Activated CD8-positive, alpha-beta memory T cell treated with anti-CD3 and anti-CD28 coated beads, Interleukin-2, amount 50 U/mL, for 1 hour (primary cell): ENCODE measurements around the gene TNFRSF6B.

ENCODE experiments used
- DNase-seq: peaks from one replicate; pipeline ENCODE4 v3.0.0-alpha.2; 2020; ENCODE audit errors: extremely low read depth

TNFRSF6B gene

GRCh38 chr20:63737945-63738686, 41.7 kb downstream of the TNFRSF6B start:
- DNase-seq, result no peak

- no peak for DNase-seq
Observed at GRCh38 chr20:63738687-63739129, 42.3 kb downstream of the TNFRSF6B start.

- no peak for DNase-seq
Observed at GRCh38 chr20:63739130-63740069, 42.9 kb downstream of the TNFRSF6B start, which contains the start of gene SLC2A4RG. Gene SLC2A4RG, plus strand, starts transcription at chr20:63739776. Its CDS starts 137 bp downstream, at chr20:63739913.

- DNase-seq, result no peak
Observed at GRCh38 chr20:63740070-63740626, 43.7 kb downstream of the TNFRSF6B start.

DNA sequence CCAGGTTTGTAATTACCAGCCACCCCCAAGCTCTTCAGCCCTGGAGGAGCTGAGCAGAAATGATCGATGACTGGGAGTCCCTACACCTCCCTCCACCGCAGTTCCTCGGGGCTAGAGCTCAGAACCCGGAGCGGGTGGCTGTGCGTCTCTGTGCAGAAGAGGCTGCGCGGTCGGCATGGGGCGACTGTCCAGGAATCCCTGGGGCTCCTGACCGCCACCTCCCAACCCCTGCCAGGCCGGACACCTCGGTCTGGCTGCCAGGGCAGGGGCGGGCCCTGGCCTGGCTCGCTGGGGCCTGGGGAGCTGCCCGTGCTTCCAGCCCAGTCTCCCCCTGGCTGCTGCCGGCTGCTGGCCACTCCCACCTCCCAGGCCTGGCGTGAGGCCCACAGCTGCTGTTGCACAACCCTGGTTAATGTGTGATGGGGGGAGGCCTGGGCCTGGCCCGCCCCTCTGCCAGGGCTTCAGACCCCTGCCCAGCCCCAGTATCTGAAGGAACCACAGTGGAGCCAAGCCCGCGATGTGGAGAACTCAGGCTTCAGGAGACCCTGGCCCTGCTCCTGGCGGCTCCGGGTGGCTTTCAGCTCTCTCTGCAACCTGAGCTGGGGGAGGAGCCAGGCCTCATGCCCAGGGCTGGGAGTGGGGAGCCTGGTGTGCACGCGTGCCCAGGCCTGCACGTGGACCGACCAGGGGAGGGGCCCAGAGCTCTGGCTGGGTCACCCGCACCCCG, 44.3 kb downstream of the TNFRSF6B start:
- no peak for DNase-seq

GRCh38 chr20:63741354-63741675, 44.9 kb downstream of the TNFRSF6B start:
- DNase-seq, result no peak

DNA sequence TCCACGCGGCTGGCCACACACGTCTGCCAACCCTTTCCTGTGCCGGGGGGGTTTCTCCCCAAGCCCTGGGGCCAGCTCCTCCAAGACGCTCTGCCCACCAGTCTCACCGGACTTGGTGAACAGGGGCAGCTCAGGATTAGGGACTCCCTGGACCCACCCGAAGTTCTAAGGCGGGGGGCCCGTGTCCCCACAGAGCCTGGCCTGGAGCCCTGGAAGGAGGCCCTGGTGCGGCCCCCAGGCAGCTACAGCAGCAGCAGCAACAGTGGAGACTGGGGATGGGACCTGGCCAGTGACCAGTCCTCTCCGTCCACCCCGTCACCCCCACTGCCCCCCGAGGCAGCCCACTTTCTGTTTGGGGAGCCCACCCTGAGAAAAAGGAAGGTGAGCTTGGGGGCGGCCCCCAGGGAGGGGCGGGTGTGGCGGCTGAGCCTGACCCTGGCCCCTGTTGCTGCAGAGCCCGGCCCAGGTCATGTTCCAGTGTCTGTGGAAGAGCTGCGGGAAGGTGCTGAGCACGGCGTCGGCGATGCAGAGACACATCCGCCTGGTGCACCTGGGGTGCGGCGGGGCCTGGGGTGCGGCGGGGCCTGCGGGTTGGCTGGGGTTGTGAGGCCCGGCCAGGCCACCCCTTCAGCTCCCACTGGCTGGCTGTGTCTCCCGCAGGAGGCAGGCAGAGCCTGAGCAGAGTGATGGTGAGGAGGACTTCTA, 45.4 kb downstream of the TNFRSF6B start:
- no peak for DNase-seq

GRCh38 chr20:63742381-63743024, 46.1 kb downstream of the TNFRSF6B start:
- no peak for DNase-seq

- no peak for DNase-seq
Observed at GRCh38 chr20:63743210-63743970, 46.9 kb downstream of the TNFRSF6B start.

DNA sequence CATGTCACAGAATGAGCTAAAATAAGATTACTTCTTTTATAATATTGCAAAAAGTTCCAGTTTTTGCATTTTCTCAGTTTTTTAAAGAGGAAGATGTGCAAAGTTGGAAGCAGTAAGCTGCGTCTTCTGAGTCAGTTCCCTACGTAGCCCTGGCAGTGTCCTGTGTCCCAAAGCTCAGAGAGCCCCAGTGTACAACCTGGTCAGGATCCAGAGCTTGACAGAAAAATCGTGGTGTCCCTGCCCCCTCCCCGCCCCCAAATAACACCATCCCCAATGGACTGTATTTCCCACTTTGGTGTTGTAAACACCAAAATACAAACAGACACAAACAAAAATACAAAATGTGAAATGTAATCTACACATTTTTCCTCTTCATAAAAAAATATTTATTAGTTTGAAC, 47.7 kb downstream of the TNFRSF6B start:
- no peak for DNase-seq

GRCh38 chr20:63744574-63745423, 48.3 kb downstream of the TNFRSF6B start:
- DNase-seq, result no peak

DNA sequence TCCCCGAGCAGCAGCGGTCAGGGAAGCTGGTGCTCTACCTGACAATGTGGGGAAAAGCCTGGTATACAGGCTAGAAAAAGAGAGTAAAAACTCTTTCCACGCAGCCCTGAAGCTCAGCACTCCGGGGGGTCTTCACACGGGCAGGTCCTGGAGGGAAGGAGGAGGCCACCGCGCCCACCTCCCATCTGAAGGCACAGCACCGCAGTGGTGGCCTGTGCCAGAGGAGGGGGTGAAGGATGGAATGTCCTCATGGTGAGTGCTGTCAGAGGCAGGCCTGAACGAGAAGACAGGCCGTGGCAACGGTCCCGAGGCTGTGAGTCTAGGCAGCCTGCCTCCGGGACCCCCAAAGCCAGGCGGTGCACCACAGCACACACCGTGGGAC, 49.0 kb downstream of the TNFRSF6B start:
- no peak for DNase-seq

DNA sequence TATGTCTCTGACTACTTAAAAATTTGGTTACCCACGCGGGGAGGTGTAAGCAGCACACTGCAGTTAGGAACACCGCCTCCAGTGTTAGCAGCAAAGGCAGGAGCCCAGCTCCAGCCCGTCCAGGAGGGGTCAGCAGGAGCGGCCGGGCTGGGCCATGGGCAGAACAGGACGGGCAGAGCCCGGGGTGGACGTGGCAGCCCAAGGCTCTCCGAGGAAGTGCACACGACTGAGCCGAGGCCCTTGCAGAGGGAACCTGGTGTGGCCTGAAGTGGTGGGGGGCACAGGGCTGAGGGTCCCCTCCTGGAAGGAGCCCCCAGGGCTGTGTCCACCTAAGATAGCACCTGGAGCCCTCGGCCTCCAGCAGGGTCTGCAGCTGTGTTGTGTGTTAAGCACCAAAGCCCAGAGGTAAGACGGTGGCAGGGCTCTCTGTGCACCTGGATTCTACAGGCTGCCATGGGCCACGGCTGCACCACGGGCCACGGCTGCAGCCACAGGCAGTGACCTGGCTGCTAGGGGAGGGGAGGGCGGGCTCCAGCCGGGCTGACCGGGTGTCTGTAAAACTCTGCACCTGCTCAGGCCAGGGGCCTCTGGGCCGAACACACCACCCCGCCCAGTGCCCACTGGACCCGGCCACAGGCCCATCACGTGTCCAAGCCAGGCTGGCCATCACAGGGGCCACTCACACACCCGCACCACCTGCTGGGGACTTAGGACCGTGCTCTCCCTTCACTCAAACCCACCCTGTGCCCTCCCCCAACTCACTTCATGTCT, 49.7 kb downstream of the TNFRSF6B start:
- DNase-seq, result no peak

- no peak for DNase-seq
Observed at GRCh38 chr20:63746751-63747315, 50.4 kb downstream of the TNFRSF6B start.

GRCh38 chr20:63747622-63748069, 51.2 kb downstream of the TNFRSF6B start:
- DNase-seq, result no peak
